ENCODE data around the gene DAD1.
"Not testable (repeated sequence)": the region's sequence is repeated elsewhere in the genome, so short reads cannot be mapped to it uniquely, and the experiment has no call there.

Gene DAD1

GRCh38 chr14:22570132-22570949, 18.7 kb downstream of the DAD1 start:
- no peak overlapping the region for H3K4me3 ChIP-seq (ENCODE audit: control insufficient read depth, low read depth, low read length)
- peak; percentile 60 for TF ChIP-seq CTCF (conservative IDR thresholded peaks at IDR 0.05; ENCODE audit: control insufficient read depth, insufficient read depth, low read depth, low read length)
- peak; percentile 83 for DNase-seq (ENCODE audit: low read depth)

- no peak overlapping the region for H3K4me3 ChIP-seq (ENCODE audit: control insufficient read depth, low read depth, low read length)
- TF ChIP-seq CTCF (conservative IDR thresholded peaks at IDR 0.05; ENCODE audit: control insufficient read depth, insufficient read depth, low read depth, low read length) = no peak
- DNase-seq (ENCODE audit: low read depth) = no peak
Observed at GRCh38 chr14:22569737-22570131, 19.3 kb downstream of the DAD1 start.

GRCh38 chr14:22569106-22569736, 19.8 kb downstream of the DAD1 start:
- no peak for DNase-seq (ENCODE audit: low read depth)

GRCh38 chr14:22567437-22567836, 21.6 kb downstream of the DAD1 start:
- TF ChIP-seq CTCF (conservative IDR thresholded peaks at IDR 0.05; ENCODE audit: control insufficient read depth, insufficient read depth, low read depth, low read length) = no peak
- no peak overlapping the region for H3K4me3 ChIP-seq (ENCODE audit: control insufficient read depth, low read depth, low read length)
- no peak for DNase-seq (ENCODE audit: low read depth)

More at GRCh38 chr14:22569106-22569736, 19.8 kb downstream of the DAD1 start:
- no peak overlapping the region for H3K4me3 ChIP-seq (ENCODE audit: control insufficient read depth, low read depth, low read length)
- no peak for TF ChIP-seq CTCF (conservative IDR thresholded peaks at IDR 0.05; ENCODE audit: control insufficient read depth, insufficient read depth, low read depth, low read length)

- no peak overlapping the region for H3K4me3 ChIP-seq (ENCODE audit: control insufficient read depth, low read depth, low read length)
- no peak for TF ChIP-seq CTCF (conservative IDR thresholded peaks at IDR 0.05; ENCODE audit: control insufficient read depth, insufficient read depth, low read depth, low read length)
- DNase-seq (ENCODE audit: low read depth) = no peak
Observed at GRCh38 chr14:22566845-22567244, 22.2 kb downstream of the DAD1 start.

GRCh38 chr14:22566266-22566665, 22.8 kb downstream of the DAD1 start:
- DNase-seq (ENCODE audit: low read depth); H3K4me3 ChIP-seq (ENCODE audit: control insufficient read depth, low read depth, low read length): not testable (repeated sequence)

GRCh38 chr14:22565391-22565945, 23.6 kb downstream of the DAD1 start:
- no peak for DNase-seq (ENCODE audit: low read depth)
- no peak overlapping the region for H3K4me3 ChIP-seq (ENCODE audit: control insufficient read depth, low read depth, low read length)
- no peak for TF ChIP-seq CTCF (conservative IDR thresholded peaks at IDR 0.05; ENCODE audit: control insufficient read depth, insufficient read depth, low read depth, low read length)
